Sigmoid colon (tissue), 7 donors: ENCODE measurements around the gene PTPRT. TPM values are rescaled to one million over a fixed set of nuclear protein-coding genes. Genes with fewer than 3 reads are reported as not detected.

Experiments used
- DNase-seq: peaks from one replicate; pipeline ENCODE4 v3.0.0-alpha.2; 2019
- H3K27ac ChIP-seq, 4 donors: fragments of 200-600 bp; sonication (generic); one replicate each; pipeline ENCODE4 v1.5.1; 2016 to 2019; ENCODE audit warnings: mild to moderate bottlenecking in 1 of 4
- H3K27me3 ChIP-seq, 3 donors: fragments of 200-600 bp; sonication (generic); one replicate each; pipeline ENCODE4 v1.5.1; 2019; ENCODE audit warnings: mild to moderate bottlenecking in 1 of 3
- H3K36me3 ChIP-seq, 4 donors: fragments of 200-600 bp; sonication (generic); one replicate each; pipeline ENCODE4 v1.5.1; 2016 to 2019
- H3K4me1 ChIP-seq, 4 donors: fragments of 200-600 bp; sonication (generic); one replicate each; pipeline ENCODE4 v1.5.1; 2017 to 2019
- H3K4me3 ChIP-seq, 4 donors: fragments of 200-600 bp; sonication (generic); one replicate each; pipeline ENCODE4 v1.5.1; 2017 to 2019; ENCODE audit warnings: mild to moderate bottlenecking in 2 of 4, moderate library complexity in 1 of 4
- H3K9me3 ChIP-seq, 4 donors: fragments of 200-600 bp in 3 of 4; sonication (generic) in 3 of 4; one replicate each; pipeline versions ENCODE4 v1.5.1 to v1.6.1; 2013 to 2019
- CTCF ChIP-seq, 4 experiments: fragments of 450-650 bp in 3 of 4; fragments of 200-600 bp in 1 of 4; IDR thresholded peaks; one replicate each; pipeline ENCODE4 v1.5.1; 2016 to 2019; ENCODE audit warnings: antibody characterized with exemption in 4 of 4, mild to moderate bottlenecking in 3 of 4, moderate library complexity in 2 of 4
- EP300 ChIP-seq, 4 donors: sonication (generic); formaldehyde crosslinking; IDR thresholded peaks; one replicate each; pipeline ENCODE4 v1.6.1; 2017; ENCODE audit warnings: antibody characterized with exemption in 4 of 4
- POLR2A ChIP-seq, 2 donors: fragments of 450-650 bp; IDR thresholded peaks; one replicate each; pipeline ENCODE4 v1.6.1; 2016; ENCODE audit warnings: antibody characterized with exemption in 2 of 2, mild to moderate bottlenecking in 2 of 2, moderate library complexity in 2 of 2
- POLR2AphosphoS5 ChIP-seq, 4 donors: sonication (generic); formaldehyde crosslinking; IDR thresholded peaks; one replicate each; pipeline ENCODE4 v1.6.1; 2017; ENCODE audit warnings: antibody characterized with exemption in 4 of 4
- WGBS, 2 donors: extraction: QIAGEN DNeasy Blood & Tissue Kit; methylation state at CpG; one replicate each; pipeline ENCODE4 v1.1.7; 2013; 5-methylcytosine and 5-hydroxymethylcytosine counted together
- intact Hi-C: fragments of 100-400 bp; cut with DNase I; formaldehyde crosslinking; loops from one replicate; pipeline ENCODE4 v1.15.1; 2023
- polyA plus RNA-seq, 3 donors: library from polyadenylated mRNA; stranded (reverse); fragments of 200-250 nt; gene quantifications; one replicate each; pipeline ENCODE4 v1.2.3, GENCODE V29; 2013
- total RNA-seq, 4 donors: library from RNA; depleted of rRNA; stranded (reverse); fragments of >200 nt; gene quantifications; one replicate each; pipeline ENCODE4 v1.1.0, GENCODE V29; 2016
- donor health status: healthy with polysubstance abuse.
- donor health status: Bipolar disorder and iron deficiency.
- donor health status: healthy.

PTPRT gene
- total and polyA plus RNA-seq, 7 donors: under 0.01 to 0.41 (median 0.12) TPM; not detected in 3

GRCh38 chr20:42889517-42889916, 300.2 kb downstream of the PTPRT start:
- DNase-seq: no peak
- Histone ChIP-seq H3K27ac (no peak overlapping the region), H3K9me3 (no peaks in the 10 kb centered on the region), H3K4me3 (no peak overlapping the region), H3K27me3 (no peaks in the 10 kb centered on the region), H3K36me3 (no peaks in the 10 kb centered on the region), H3K4me1 (peaks cover 0 to under 1% (median 0%) of the 10 kb centered on the region in 4 donors)
- TF ChIP-seq CTCF (IDR thresholded peaks at IDR 0.05) (no peak), EP300 (IDR thresholded peaks at IDR 0.05) (no peak), POLR2AphosphoS5 (IDR thresholded peaks at IDR 0.05) (no peak), POLR2A (IDR thresholded peaks at IDR 0.05) (no peak)
- WGBS, 2 donors: 82 to 88% methylated on average over 3 of the region's 3 CpGs
- intact Hi-C loops: no loop called here

GRCh38 chr20:42887281-42887680, 302.4 kb downstream of the PTPRT start:
- WGBS, 2 donors: 75 to 78% methylated on average over 3 of the region's 3 CpGs
- Histone ChIP-seq H3K27ac (no peak overlapping the region), H3K4me3 (no peak overlapping the region), H3K36me3 (no peaks in the 10 kb centered on the region), H3K9me3 (no peaks in the 10 kb centered on the region), H3K27me3 (no peaks in the 10 kb centered on the region), H3K4me1 (no peaks in the 10 kb centered on the region)
- no peak for DNase-seq
- TF ChIP-seq POLR2A (IDR thresholded peaks at IDR 0.05) (no peak), POLR2AphosphoS5 (IDR thresholded peaks at IDR 0.05) (no peak)
- intact Hi-C loops: no loop called here

- no peak for TF ChIP-seq POLR2A (IDR thresholded peaks at IDR 0.05)
- no peak for TF ChIP-seq CTCF (IDR thresholded peaks at IDR 0.05)
- TF ChIP-seq POLR2AphosphoS5 (IDR thresholded peaks at IDR 0.05): no peak
- no peak for TF ChIP-seq EP300 (IDR thresholded peaks at IDR 0.05)
- H3K27ac ChIP-seq: no peak overlapping the region
- 68 to 78% methylated on average over 2 of the region's 2 CpGs for WGBS, 2 donors
- H3K36me3 ChIP-seq: no peaks in the 10 kb centered on the region
- H3K4me3 ChIP-seq: no peak overlapping the region
- H3K9me3 ChIP-seq: no peaks in the 10 kb centered on the region
- DNase-seq: no peak
- no peaks in the 10 kb centered on the region for H3K4me1 ChIP-seq
- intact Hi-C loops: no loop called here
- no peaks in the 10 kb centered on the region for H3K27me3 ChIP-seq
These were observed 302.9 kb downstream of the PTPRT start for GRCh38 chr20:42886801-42887200.

- 74 to 77% methylated on average over 6 of the region's 6 CpGs for WGBS, 2 donors
- intact Hi-C loops: no loop called here
These were observed 303.7 kb downstream of the PTPRT start for GRCh38 chr20:42886046-42886445.

GRCh38 chr20:42875581-42875980, 314.1 kb downstream of the PTPRT start:
- Histone ChIP-seq H3K9me3 (no peaks in the 10 kb centered on the region), H3K36me3 (no peaks in the 10 kb centered on the region), H3K4me3 (no peak overlapping the region), H3K27me3 (no peaks in the 10 kb centered on the region), H3K27ac (no peak overlapping the region), H3K4me1 (no peaks in the 10 kb centered on the region)
- intact Hi-C loops: no loop called here
- no peak for TF ChIP-seq POLR2AphosphoS5 (IDR thresholded peaks at IDR 0.05)
- TF ChIP-seq CTCF (IDR thresholded peaks at IDR 0.05): no peak
- TF ChIP-seq POLR2A (IDR thresholded peaks at IDR 0.05): no peak
- no peak for TF ChIP-seq EP300 (IDR thresholded peaks at IDR 0.05)
- WGBS, 2 donors: 61 to 63% methylated on average over 2 of the region's 2 CpGs
- DNase-seq: no peak

More at GRCh38 chr20:42886046-42886445, 303.7 kb downstream of the PTPRT start:
- H3K9me3 ChIP-seq: no peaks in the 10 kb centered on the region
- no peak for TF ChIP-seq POLR2A (IDR thresholded peaks at IDR 0.05)
- TF ChIP-seq POLR2AphosphoS5 (IDR thresholded peaks at IDR 0.05): no peak
- no peak for TF ChIP-seq EP300 (IDR thresholded peaks at IDR 0.05)
- TF ChIP-seq CTCF (IDR thresholded peaks at IDR 0.05): no peak
- no peak overlapping the region for H3K27ac ChIP-seq
- H3K4me1 ChIP-seq: no peaks in the 10 kb centered on the region
- H3K4me3 ChIP-seq: no peak overlapping the region
- no peaks in the 10 kb centered on the region for H3K36me3 ChIP-seq
- DNase-seq: no peak
- H3K27me3 ChIP-seq: no peaks in the 10 kb centered on the region
